ENCODE data around the gene ANKRD55.

- no peak for TF ChIP-seq CTCF (IDR thresholded peaks at IDR 0.05; ENCODE audit: low read depth, low read length, missing input control)
- no peak for TF ChIP-seq ATF3 (IDR thresholded peaks at IDR 0.05)
- no peak for TF ChIP-seq JUND (IDR thresholded peaks at IDR 0.05)
- TF ChIP-seq RXRA (IDR thresholded peaks at IDR 0.05), result no peak
- no peak for TF ChIP-seq YY1 (IDR thresholded peaks at IDR 0.05)
- no peak for TF ChIP-seq RAD21 (IDR thresholded peaks at IDR 0.05)
- no peak for TF ChIP-seq FOXA1 (IDR thresholded peaks at IDR 0.05)
- TF ChIP-seq NR2F2 (IDR thresholded peaks at IDR 0.05), result no peak
- TF ChIP-seq MAX (IDR thresholded peaks at IDR 0.05), result no peak
Measured at GRCh38 chr5:56178823-56179222, 54.3 kb downstream of the ANKRD55 start.
